Measurements from ENCODE around the gene RBM47.

Gene RBM47

DNA sequence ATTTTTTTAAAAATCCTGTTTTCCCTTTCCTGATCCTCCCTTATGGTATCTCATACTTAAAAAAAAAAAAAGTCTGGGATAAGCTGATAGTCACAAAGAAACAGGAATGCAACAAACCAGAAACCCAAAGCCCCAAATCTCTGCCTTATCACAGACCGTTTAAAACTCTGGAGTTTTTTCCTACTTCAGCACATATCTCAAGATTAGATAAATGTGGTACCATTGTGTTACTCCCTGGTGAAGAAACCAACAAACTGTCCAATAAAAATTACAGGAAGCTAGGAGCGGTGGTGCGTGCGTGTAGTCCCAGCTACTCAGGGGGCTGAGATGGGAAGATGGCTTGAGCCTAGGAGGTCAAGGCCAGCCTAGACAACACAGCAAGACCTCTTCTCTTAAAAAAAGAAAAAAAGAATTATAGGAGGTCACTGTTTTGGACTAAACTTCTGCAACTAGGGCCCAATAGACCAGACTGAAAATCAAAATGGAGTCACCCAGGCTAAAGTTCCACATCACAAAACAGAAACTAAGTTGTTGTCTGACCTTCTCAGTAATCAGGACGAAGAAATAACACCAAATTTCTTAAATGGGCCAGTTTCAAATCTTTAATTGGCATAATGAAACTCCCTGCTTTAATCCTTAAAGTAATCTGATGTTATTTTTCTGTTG, 51.9 kb downstream of the RBM47 start:
- TF ChIP-seq, protein P1, sequence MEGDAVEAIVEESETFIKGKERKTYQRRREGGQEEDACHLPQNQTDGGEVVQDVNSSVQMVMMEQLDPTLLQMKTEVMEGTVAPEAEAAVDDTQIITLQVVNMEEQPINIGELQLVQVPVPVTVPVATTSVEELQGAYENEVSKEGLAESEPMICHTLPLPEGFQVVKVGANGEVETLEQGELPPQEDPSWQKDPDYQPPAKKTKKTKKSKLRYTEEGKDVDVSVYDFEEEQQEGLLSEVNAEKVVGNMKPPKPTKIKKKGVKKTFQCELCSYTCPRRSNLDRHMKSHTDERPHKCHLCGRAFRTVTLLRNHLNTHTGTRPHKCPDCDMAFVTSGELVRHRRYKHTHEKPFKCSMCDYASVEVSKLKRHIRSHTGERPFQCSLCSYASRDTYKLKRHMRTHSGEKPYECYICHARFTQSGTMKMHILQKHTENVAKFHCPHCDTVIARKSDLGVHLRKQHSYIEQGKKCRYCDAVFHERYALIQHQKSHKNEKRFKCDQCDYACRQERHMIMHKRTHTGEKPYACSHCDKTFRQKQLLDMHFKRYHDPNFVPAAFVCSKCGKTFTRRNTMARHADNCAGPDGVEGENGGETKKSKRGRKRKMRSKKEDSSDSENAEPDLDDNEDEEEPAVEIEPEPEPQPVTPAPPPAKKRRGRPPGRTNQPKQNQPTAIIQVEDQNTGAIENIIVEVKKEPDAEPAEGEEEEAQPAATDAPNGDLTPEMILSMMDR (IDR thresholded peaks at IDR 0.05; ENCODE audit: extremely low read depth, insufficient read depth, missing control alignments): no peak

DNA sequence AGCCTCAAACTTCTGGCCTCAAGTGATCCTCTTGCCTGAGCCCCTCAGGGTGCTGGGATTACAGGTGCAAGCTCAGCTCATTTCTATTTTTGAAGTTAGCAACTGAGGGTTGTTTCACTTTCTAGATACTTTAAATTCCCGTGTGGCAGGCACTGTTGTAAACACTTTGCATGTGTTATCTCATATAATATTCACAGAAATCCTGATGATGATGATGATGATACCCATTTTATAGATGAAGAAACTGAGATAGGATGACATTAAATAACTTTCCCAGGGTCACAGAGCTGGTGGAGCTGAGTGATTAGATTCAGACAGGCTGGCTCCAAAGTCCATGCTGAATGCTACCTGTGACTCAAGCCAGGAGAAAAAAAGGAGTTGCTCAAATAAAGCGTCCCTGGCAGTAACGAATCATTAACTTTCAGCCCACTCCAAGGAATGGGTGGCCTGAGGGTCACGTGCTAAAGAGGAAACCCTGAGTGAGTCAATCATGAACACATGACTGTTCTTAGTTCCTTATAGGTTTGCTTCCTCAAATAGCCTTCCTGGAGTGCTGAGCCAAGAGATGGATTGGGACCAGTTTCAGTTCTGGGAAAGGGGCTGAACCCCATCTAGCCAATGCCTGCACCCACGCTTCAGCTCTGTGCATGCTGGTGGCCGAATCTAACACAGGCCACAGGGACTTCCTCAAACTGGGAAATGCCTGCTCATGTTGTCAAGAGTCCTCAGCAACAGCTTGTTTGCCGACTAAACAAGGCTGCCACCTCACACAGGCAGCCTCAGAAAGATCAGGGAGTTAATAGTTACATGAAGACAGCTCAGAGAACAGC, 52.8 kb downstream of the RBM47 start:
- in situ Hi-C loops (cut with MboI; ENCODE audit: low pct_unique_long_range_greater_than_20kb, low sequenced_read_pairs, unreplicated experiment): no loop called here
- DNase-seq (ENCODE audit: low spot score): peak; percentile 59
- TF ChIP-seq, protein P1 (IDR thresholded peaks at IDR 0.05; ENCODE audit: extremely low read depth, insufficient read depth, missing control alignments): no peak

More for the DNA sequence above, 51.9 kb downstream of the RBM47 start:
- in situ Hi-C loops (cut with MboI; ENCODE audit: low pct_unique_long_range_greater_than_20kb, low sequenced_read_pairs, unreplicated experiment): no loop called here
- no peak for DNase-seq (ENCODE audit: low spot score)

DNA sequence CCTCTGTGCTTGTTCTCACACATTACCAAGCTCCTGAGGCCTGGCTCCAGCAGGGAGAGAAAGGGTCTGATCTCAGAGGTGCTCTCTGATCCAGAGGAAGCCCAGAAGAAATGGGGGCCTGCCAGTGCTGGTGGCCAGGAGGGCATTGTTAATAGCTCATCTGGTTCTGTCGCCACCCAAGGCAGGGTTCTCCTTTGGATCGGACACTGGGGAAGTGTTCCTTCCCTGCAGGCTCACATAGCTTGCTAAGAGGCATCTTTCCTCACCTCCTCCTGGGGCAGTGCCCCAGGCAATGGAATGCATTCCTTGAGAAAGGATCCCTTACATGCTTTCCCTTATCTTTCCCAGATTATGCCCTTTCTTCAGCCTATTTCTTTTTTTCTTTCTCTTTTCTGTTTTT, 53.8 kb downstream of the RBM47 start:
- TF ChIP-seq, protein P1 (IDR thresholded peaks at IDR 0.05; ENCODE audit: extremely low read depth, insufficient read depth, missing control alignments): no peak
- in situ Hi-C loops (cut with MboI; ENCODE audit: low pct_unique_long_range_greater_than_20kb, low sequenced_read_pairs, unreplicated experiment): no loop called here
- DNase-seq (ENCODE audit: low spot score): no peak

DNA sequence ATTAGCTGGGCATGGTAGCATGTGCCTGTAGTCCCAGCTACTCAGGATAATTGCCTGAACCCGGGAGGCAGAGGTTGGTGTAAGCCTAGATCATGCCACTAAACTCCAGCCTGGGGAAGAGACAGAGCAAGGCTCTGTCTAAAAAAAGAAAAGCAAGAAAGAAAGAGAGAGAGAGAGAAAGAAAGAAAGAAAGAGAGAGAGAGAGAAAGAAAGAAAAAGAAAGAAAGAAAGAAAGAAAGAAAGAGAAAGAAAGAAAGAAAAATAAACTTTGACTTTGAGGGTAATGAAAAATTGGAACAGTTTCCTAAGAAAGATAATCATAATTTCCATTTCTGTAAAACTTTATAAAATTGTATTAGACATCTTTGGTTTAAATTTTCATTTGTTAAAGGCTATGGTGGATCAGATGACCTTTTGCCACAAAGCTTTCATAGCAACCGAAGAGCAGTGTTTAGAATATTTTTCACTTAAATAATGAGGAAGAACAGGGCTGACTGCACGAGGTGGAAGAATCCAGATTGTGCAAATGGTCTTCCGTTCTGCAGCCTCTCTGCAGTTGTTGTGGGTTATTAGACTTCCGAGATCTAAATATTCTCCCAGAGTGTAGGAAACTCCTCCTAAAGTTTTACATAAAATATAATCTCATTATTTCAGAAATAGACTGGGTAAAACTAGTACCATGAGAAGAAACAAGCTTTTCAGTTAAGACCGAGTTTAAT, 55.9 kb downstream of the RBM47 start:
- in situ Hi-C loops (cut with MboI; ENCODE audit: low pct_unique_long_range_greater_than_20kb, low sequenced_read_pairs, unreplicated experiment): loop anchor here (25.0 kb wide), 1 partner anchor 139 kb away; no protein-coding TSS in a partner anchor
- TF ChIP-seq, protein P1 (IDR thresholded peaks at IDR 0.05; ENCODE audit: extremely low read depth, insufficient read depth, missing control alignments): no peak
- DNase-seq (ENCODE audit: low spot score): no peak

DNA sequence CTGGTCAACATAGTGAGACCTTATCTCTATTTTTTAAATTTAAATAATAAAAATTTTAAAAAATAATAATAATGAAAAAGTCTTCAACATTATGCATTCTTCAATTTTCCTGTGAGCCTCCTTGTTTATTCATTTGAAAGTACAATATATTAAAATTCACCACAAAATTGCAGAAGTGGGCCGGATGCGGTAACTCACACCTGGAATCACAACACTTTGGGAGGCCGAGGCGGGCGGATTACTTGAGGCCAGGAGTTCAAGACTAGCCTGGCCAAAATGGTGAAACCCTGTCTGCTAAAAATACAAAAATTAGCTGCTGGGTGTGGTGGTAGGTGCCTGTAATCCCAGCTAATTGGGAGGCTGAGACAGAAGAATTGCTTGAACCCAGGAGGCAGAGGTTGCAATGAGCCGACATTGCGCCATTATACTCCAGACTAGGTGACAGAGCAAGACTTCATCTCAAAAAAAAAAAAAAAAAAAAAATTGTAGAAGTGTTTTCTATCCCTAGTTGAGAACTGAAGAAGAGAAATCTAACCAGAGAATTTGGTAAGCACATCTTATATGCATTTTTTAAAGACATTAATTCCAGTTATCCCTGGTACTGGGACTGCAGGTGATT, 56.9 kb downstream of the RBM47 start:
- TF ChIP-seq, protein P1 (IDR thresholded peaks at IDR 0.05; ENCODE audit: extremely low read depth, insufficient read depth, missing control alignments): no peak
- in situ Hi-C loops (cut with MboI; ENCODE audit: low pct_unique_long_range_greater_than_20kb, low sequenced_read_pairs, unreplicated experiment): loop anchor here (25.0 kb wide), 1 partner anchor 140 kb away; no protein-coding TSS in a partner anchor
- no peak for DNase-seq (ENCODE audit: low spot score)

DNA sequence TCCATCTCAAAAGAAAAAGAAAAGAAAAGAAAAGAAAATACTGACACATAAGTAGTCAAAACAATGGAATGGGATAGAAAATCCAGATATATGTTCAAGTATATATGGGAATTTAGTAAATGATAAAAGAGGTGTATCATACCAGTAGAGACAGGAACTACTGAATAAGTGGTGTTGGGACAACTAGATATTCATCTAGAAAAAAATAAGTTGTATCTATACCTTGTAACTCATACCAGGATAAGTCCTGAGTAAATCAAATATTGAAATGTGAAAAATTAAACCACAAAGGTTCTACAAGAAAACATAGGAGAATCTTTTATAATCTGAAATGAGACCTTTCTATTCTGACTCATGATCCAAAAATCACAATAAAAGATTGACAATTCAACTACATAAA, 58.5 kb downstream of the RBM47 start:
- in situ Hi-C loops (cut with MboI; ENCODE audit: low pct_unique_long_range_greater_than_20kb, low sequenced_read_pairs, unreplicated experiment): loop anchor here (25.0 kb wide), 1 partner anchor 141 kb away; no protein-coding TSS in a partner anchor
- DNase-seq (ENCODE audit: low spot score): no peak
- TF ChIP-seq, protein P1 (IDR thresholded peaks at IDR 0.05; ENCODE audit: extremely low read depth, insufficient read depth, missing control alignments): no peak

All from GM13977 (cell line).